PC-3 (cell line): ENCODE data around the gene SULT2B1.

Experiments
- EZH2 ChIP-seq: fragments of 300-600 bp; sonication (generic); IDR thresholded peaks from one replicate; pipeline ENCODE4 v1.6.1; 2017; ENCODE audit warnings: antibody characterized with exemption, mild to moderate bottlenecking, low read length; ENCODE audit not compliant: unreplicated experiment
- EZH2phosphoT487 ChIP-seq: fragments of 300-600 bp; sonication (generic); IDR thresholded peaks from 2 replicates; pipeline ENCODE4 v1.6.1; 2018; ENCODE audit warnings: mild to moderate bottlenecking, antibody characterized with exemption, low read length, borderline replicate concordance
- TF ChIP-seq, protein P1 (sequence below): fragments of 300-600 bp; sonication (generic); conservative IDR thresholded peaks from 2 replicates; pipeline ENCODE4 v1.5.1; 2017; ENCODE audit warnings: antibody characterized with exemption, low read depth, mild to moderate bottlenecking, low read length

DNA sequence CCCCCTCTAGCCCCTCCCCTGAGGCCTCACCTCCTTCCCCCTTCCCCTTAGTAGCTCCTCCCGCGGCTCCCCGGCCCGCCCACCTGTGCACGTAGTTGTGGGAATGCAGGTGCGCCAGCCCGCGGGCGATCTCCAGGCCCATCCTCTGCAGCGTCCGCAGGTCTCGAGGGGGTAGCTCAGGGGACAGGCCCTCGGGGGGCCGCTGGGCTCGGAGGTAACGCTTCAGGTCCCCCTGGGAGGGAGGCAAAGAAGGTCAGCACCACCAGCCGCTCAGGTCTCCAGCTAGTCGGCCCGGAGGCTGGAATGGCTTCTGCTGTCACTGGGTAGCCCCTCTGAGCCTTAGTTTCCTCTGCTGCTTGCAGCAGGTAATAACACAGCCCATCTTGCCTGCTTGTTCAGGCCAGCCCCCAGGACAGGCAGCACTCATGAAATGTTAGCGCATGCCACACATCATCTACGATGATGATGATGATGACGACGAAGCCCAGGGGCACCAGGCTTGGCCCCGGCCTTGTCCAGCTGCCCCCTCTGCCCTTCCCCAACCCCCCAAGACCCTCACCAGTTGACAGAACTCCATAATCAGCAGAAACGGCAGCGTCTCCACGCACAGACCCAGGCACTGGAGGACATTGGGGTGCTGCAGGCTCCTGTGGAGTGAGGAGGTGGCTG, 49.5 kb upstream of the SULT2B1 start:
- TF ChIP-seq, protein P1, sequence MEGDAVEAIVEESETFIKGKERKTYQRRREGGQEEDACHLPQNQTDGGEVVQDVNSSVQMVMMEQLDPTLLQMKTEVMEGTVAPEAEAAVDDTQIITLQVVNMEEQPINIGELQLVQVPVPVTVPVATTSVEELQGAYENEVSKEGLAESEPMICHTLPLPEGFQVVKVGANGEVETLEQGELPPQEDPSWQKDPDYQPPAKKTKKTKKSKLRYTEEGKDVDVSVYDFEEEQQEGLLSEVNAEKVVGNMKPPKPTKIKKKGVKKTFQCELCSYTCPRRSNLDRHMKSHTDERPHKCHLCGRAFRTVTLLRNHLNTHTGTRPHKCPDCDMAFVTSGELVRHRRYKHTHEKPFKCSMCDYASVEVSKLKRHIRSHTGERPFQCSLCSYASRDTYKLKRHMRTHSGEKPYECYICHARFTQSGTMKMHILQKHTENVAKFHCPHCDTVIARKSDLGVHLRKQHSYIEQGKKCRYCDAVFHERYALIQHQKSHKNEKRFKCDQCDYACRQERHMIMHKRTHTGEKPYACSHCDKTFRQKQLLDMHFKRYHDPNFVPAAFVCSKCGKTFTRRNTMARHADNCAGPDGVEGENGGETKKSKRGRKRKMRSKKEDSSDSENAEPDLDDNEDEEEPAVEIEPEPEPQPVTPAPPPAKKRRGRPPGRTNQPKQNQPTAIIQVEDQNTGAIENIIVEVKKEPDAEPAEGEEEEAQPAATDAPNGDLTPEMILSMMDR: no peak
- no peak for TF ChIP-seq EZH2
- no peak for TF ChIP-seq EZH2phosphoT487
